Urinary bladder (tissue), 4 donors: ENCODE results near the gene EPB41L3. TPM values are rescaled to one million over a fixed set of nuclear protein-coding genes. Genes with fewer than 3 reads are reported as not detected.
"Not testable (repeated sequence)": the region's sequence is repeated elsewhere in the genome, so short reads cannot be mapped to it uniquely, and the experiment has no call there.

Source experiments
- DNase-seq: peaks from one replicate; pipeline ENCODE4 v3.0.0-alpha.2; 2015; ENCODE audit errors: extremely low spot score
- H3K27ac ChIP-seq: one replicate; pipeline ENCODE4 v1.5.1; 2013; ENCODE audit warnings: low read depth, mild to moderate bottlenecking, moderate library complexity
- H3K36me3 ChIP-seq: one replicate; pipeline ENCODE4 v1.6.1; 2013; ENCODE audit warnings: mild to moderate bottlenecking, moderate library complexity; ENCODE audit not compliant: insufficient read depth
- H3K4me1 ChIP-seq: one replicate; pipeline ENCODE4 v1.6.1; 2013; ENCODE audit warnings: mild to moderate bottlenecking, moderate library complexity; ENCODE audit not compliant: insufficient read depth
- H3K4me3 ChIP-seq: one replicate; pipeline ENCODE4 v1.5.1; 2013; ENCODE audit warnings: low read depth, low read length
- WGBS: extraction: QIAGEN DNeasy Blood & Tissue Kit; methylation state at CpG from one replicate; pipeline ENCODE4 v1.1.7; 2013; 5-methylcytosine and 5-hydroxymethylcytosine counted together
- polyA plus RNA-seq: library from polyadenylated mRNA; stranded (reverse); fragments of 200-250 nt; gene quantifications from one replicate; pipeline ENCODE4 v1.2.3, GENCODE V29; 2013
- total RNA-seq: library from RNA; depleted of rRNA; stranded (reverse); fragments of >200 nt; gene quantifications from one replicate; pipeline ENCODE4 v1.2.3, GENCODE V29; 2014
- donor health status: healthy with polysubstance abuse.
- donor health status: healthy.

EPB41L3 gene
- total and polyA plus RNA-seq, 2 donors, result 25.9 to 52.3 TPM

GRCh38 chr18:5503740-5504139 lies 40.1 kb downstream of the EPB41L3 start:
- Histone ChIP-seq H3K36me3 (no peaks in the 10 kb centered on the region), H3K4me3 (no peak overlapping the region), H3K4me1 (no peaks in the 10 kb centered on the region), H3K27ac (no peak overlapping the region)
- no peak for DNase-seq

- Histone ChIP-seq H3K27ac (no peak overlapping the region), H3K36me3 (no peaks in the 10 kb centered on the region), H3K4me3 (no peak overlapping the region), H3K4me1 (no peaks in the 10 kb centered on the region)
- DNase-seq, result no peak
- 73% methylated on average over 7 of the region's 7 CpGs for WGBS
Measured at GRCh38 chr18:5500158-5500939, 43.4 kb downstream of the EPB41L3 start.

- DNase-seq, result no peak
- H3K27ac ChIP-seq, result no peak overlapping the region
- no peaks in the 10 kb centered on the region for H3K4me1 ChIP-seq
- no peak overlapping the region for H3K4me3 ChIP-seq
- H3K36me3 ChIP-seq, result no peaks in the 10 kb centered on the region
- WGBS, result 84% methylated on average over 6 of the region's 6 CpGs
Measured at GRCh38 chr18:5498452-5498851, 45.3 kb downstream of the EPB41L3 start.

- Histone ChIP-seq H3K36me3 (no peaks in the 10 kb centered on the region), H3K27ac (no peak overlapping the region), H3K4me3 (no peak overlapping the region), H3K4me1 (no peaks in the 10 kb centered on the region)
- 78% methylated on average over 2 of the region's 2 CpGs for WGBS
- DNase-seq, result no peak
Measured at GRCh38 chr18:5496305-5496704, 47.5 kb downstream of the EPB41L3 start.

GRCh38 chr18:5490753-5491480 lies 52.9 kb downstream of the EPB41L3 start:
- no peaks in the 10 kb centered on the region for H3K4me1 ChIP-seq
- DNase-seq, result no peak
- no peak overlapping the region for H3K27ac ChIP-seq
- no peaks in the 10 kb centered on the region for H3K36me3 ChIP-seq
- WGBS, result 73% methylated on average over 5 of the region's 5 CpGs
- H3K4me3 ChIP-seq, result no peak overlapping the region

GRCh38 chr18:5488844-5489243 lies 55.0 kb downstream of the EPB41L3 start:
- DNase-seq, result no peak
- Histone ChIP-seq H3K4me3 (no peak overlapping the region), H3K4me1 (no peaks in the 10 kb centered on the region), H3K36me3 (no peaks in the 10 kb centered on the region), H3K27ac (no peak overlapping the region)
- WGBS, result 30% methylated on average over 24 of the region's 24 CpGs

GRCh38 chr18:5488044-5488443 lies 55.8 kb downstream of the EPB41L3 start:
- H3K36me3 ChIP-seq, H3K27ac ChIP-seq, H3K4me3 ChIP-seq, H3K4me1 ChIP-seq, DNase-seq: not testable (repeated sequence)
- WGBS, result 96% methylated on average over 4 of the region's 4 CpGs

GRCh38 chr18:5484526-5484925 lies 59.3 kb downstream of the EPB41L3 start:
- DNase-seq, result no peak
- Histone ChIP-seq H3K36me3 (no peaks in the 10 kb centered on the region), H3K4me3 (no peak overlapping the region), H3K27ac (no peak overlapping the region), H3K4me1 (no peaks in the 10 kb centered on the region)
- WGBS, result 97% methylated on average over 2 of the region's 2 CpGs

GRCh38 chr18:5481621-5482020 lies 62.2 kb downstream of the EPB41L3 start:
- no peak overlapping the region for H3K4me3 ChIP-seq
- no peaks in the 10 kb centered on the region for H3K36me3 ChIP-seq
- H3K4me1 ChIP-seq, result no peaks in the 10 kb centered on the region
- DNase-seq, result no peak
- no peak overlapping the region for H3K27ac ChIP-seq
- WGBS, result 99% methylated on average over 5 of the region's 5 CpGs

- no peaks in the 10 kb centered on the region for H3K36me3 ChIP-seq
- DNase-seq, result no peak
- H3K27ac ChIP-seq, result no peak overlapping the region
- WGBS, result 69% methylated on average over 4 of the region's 4 CpGs
- no peaks in the 10 kb centered on the region for H3K4me1 ChIP-seq
- H3K4me3 ChIP-seq, result no peak overlapping the region
Measured at GRCh38 chr18:5478261-5478660, 65.5 kb downstream of the EPB41L3 start.

GRCh38 chr18:5476961-5477800 lies 66.6 kb downstream of the EPB41L3 start:
- Histone ChIP-seq H3K4me3 (no peak overlapping the region), H3K36me3 (no peaks in the 10 kb centered on the region), H3K4me1 (no peaks in the 10 kb centered on the region), H3K27ac (no peak overlapping the region)
- WGBS, result 85% methylated on average over 6 of the region's 6 CpGs
- DNase-seq, result no peak

GRCh38 chr18:5475267-5475666 lies 68.5 kb downstream of the EPB41L3 start:
- Histone ChIP-seq H3K4me3 (no peak overlapping the region), H3K27ac (no peak overlapping the region), H3K36me3 (no peaks in the 10 kb centered on the region), H3K4me1 (no peaks in the 10 kb centered on the region)
- DNase-seq, result no peak
- 43% methylated on average over 8 of the region's 8 CpGs for WGBS

- Histone ChIP-seq H3K27ac (no peak overlapping the region), H3K4me3 (no peak overlapping the region), H3K4me1 (no peaks in the 10 kb centered on the region), H3K36me3 (no peaks in the 10 kb centered on the region)
- no peak for DNase-seq
- 94% methylated on average over 13 of the region's 13 CpGs for WGBS
Measured at GRCh38 chr18:5469340-5469739, 74.5 kb downstream of the EPB41L3 start.
